Measurements from ENCODE around the gene MAG. TPM values are rescaled to one million over a fixed set of nuclear protein-coding genes. Genes with fewer than 3 reads are reported as not detected.

Gene MAG
- not detected for total RNA-seq (2021; fragmentation: NEBNext Ultra II Directional; extraction: Animal tissue kit (Norgen Biotek cat#: 25700))
- long read RNA-seq = 0 reads

GRCh38 chr19:35291916-35292315 is at the start of gene MAG:
Gene MAG, plus strand, starts transcription at chr19:35292161. Its CDS starts 3,248 bp downstream, at chr19:35295409.
- H3K4me3 Mint-ChIP-seq = no peak within 1 kb of the TSS
- no peak for DNase-seq

GRCh38 chr19:35246466-35247092 is 45.4 kb upstream of the MAG start:
- Mint-ChIP-seq H3K4me1 (ENCODE audit: low read depth) (no peaks in the 10 kb centered on the region), H3K27ac (no peak overlapping the region), H3K9me3 (peaks cover 9% of the 10 kb centered on the region; the same call in 1 of the 2 replicates), H3K27me3 (ENCODE audit: insufficient read depth) (peaks cover 43% of the 10 kb centered on the region), H3K4me3 (no peak overlapping the region), H3K36me3 (ENCODE audit: low read depth) (peaks cover 5% of the 10 kb centered on the region; the same call in 1 of the 2 replicates)
- no peak for DNase-seq
- no peak for TF ChIP-seq CTCF (IDR thresholded peaks at IDR 0.05)

More at GRCh38 chr19:35291916-35292315, at the start of gene MAG:
- no peak for TF ChIP-seq CTCF (IDR thresholded peaks at IDR 0.05)
- Mint-ChIP-seq H3K36me3 (ENCODE audit: low read depth) (no peaks in the 10 kb centered on the region), H3K27ac (no peak within 1 kb of the TSS), H3K9me3 (no peaks in the 10 kb centered on the region), H3K4me1 (ENCODE audit: low read depth) (no peaks in the 10 kb centered on the region), H3K27me3 (ENCODE audit: insufficient read depth) (peaks cover 31% of the 10 kb centered on the region)

- no peak for TF ChIP-seq CTCF (IDR thresholded peaks at IDR 0.05)
- H3K4me1 Mint-ChIP-seq (ENCODE audit: low read depth) = no peaks in the 10 kb centered on the region
- no peak overlapping the region for H3K4me3 Mint-ChIP-seq
- H3K9me3 Mint-ChIP-seq = peaks cover 6% of the 10 kb centered on the region; the same call in 1 of the 2 replicates
- DNase-seq = no peak
- H3K27me3 Mint-ChIP-seq (ENCODE audit: insufficient read depth) = peaks cover 45% of the 10 kb centered on the region
- peaks cover 5% of the 10 kb centered on the region; the same call in 1 of the 2 replicates for H3K36me3 Mint-ChIP-seq (ENCODE audit: low read depth)
- H3K27ac Mint-ChIP-seq = no peak overlapping the region; the same call in 1 of the 2 replicates
Observed at GRCh38 chr19:35247526-35248309, 44.2 kb upstream of the MAG start.

- Mint-ChIP-seq H3K9me3 (peaks cover 6% of the 10 kb centered on the region; the same call in 1 of the 2 replicates), H3K27ac (no peak within 1 kb of the TSS), H3K4me3 (no peak within 1 kb of the TSS), H3K27me3 (ENCODE audit: insufficient read depth) (peaks cover 39% of the 10 kb centered on the region), H3K36me3 (ENCODE audit: low read depth) (peaks cover 5% of the 10 kb centered on the region; the same call in 1 of the 2 replicates), H3K4me1 (ENCODE audit: low read depth) (no peaks in the 10 kb centered on the region)
- no peak for TF ChIP-seq CTCF (IDR thresholded peaks at IDR 0.05)
- DNase-seq = no peak
Observed at GRCh38 chr19:35248310-35249145, 43.4 kb upstream of the MAG start, which contains the start of gene LSR. Gene LSR, plus strand, starts transcription at chr19:35249002. Its CDS starts 21 bp downstream, at chr19:35249023.

All from HFFc6 (cell line).